Fibroblast of lung (primary cell): ENCODE results near the gene TEX29.

Experiments
- CTCF ChIP-seq, 2 donors: IDR thresholded peaks in 1 of 2; conservative IDR thresholded peaks in 1 of 2; 1 replicate in 1 of 2; 2 replicates in 1 of 2; pipeline ENCODE4 v1.5.1; 2011 to 2012; ENCODE audit warnings: low read length in 2 of 2, control low read depth in 1 of 2, inconsistent platforms in 1 of 2, low read depth in 1 of 2, mild to moderate bottlenecking in 1 of 2
- EZH2 ChIP-seq: IDR thresholded peaks from 2 replicates; pipeline ENCODE4 v1.5.1; 2012; ENCODE audit warnings: low read length, control low read depth, mild to moderate bottlenecking; ENCODE audit errors: missing control alignments

DNA sequence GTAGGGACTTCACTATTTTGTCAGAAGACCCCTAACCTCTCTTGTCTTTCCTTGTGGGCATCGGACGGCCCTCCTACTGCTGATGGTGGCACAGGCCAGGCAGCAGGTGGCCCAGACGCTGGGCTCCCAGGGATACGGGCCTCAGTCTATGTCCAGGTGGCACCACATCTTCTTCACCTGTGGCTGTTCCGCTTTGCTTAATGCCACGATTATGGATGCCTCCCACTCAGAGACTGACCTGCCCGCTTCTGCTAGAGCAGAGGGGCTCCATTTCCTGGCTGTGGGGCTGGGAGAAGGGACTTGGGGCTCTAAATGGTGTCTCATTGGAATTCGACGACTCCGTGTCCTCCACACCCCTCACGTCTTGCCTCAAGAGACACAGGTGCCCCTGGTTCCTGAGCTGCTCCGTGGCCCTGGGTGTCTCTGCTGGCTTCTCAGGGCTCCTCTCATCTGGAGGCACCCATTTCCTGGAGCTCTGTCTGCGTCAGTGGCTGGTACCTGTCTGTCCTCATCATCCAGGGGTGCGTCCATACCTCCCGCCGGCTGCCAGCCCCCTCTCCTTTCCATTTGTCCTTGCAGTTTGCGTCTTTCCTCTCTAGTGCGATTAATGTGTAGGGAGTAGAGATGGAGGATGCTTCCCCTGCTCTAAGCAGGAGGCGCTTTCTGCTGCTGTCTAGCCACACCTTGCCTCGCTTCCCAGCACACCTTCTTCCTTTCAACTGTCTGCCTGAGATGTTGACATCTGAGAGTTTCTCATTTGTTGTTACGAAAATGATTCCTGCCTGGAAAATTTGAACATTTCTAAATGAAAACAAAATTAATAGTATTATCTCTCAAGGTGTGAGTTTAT is 63.4 kb downstream of the TEX29 start:
- no peak for TF ChIP-seq CTCF (conservative IDR thresholded peaks at IDR 0.05 in 1 of 2, IDR thresholded peaks at IDR 0.05 in 1 of 2; ENCODE audit: low read depth in 1 of 2, low read length in 2 of 2)
- no peak for TF ChIP-seq EZH2
